SK-N-SH (cell line): Measurements from ENCODE around the gene MAGEA2B. TPM values are rescaled to one million over a fixed set of nuclear protein-coding genes. Genes with fewer than 3 reads are reported as not detected.
"Not testable (repeated sequence)": the region's sequence is repeated elsewhere in the genome, so short reads cannot be mapped to it uniquely, and the experiment has no call there.

Experiments used
- CTCF ChIA-PET: fragments of 300-600, 350-600 bp; formaldehyde crosslinking; extraction: SDS; loops from one replicate; lab custom pipeline; 2021; lab: Yijun Ruan, JAX
- POLR2A ChIA-PET: fragments of 350-600 bp; sonication (Branson Sonifier 250); formaldehyde crosslinking; extraction: SDS; loops from one replicate; lab custom pipeline; 2020; ENCODE audit warnings: antibody characterized with exemption, inconsistent platforms; lab: Yijun Ruan, JAX
- DNase-seq: peaks from one replicate; pipeline ENCODE4 v3.0.0; 2012
- H2AFZ ChIP-seq: fragments of 200-600 bp; sonication (generic); 2 replicates; pipeline ENCODE4 v1.8.1; 2016; ENCODE audit warnings: antibody characterized with exemption, mild to moderate bottlenecking, low read depth
- H3F3A ChIP-seq: fragments of 200-600 bp; sonication (generic); replicated peaks from 2 replicates; pipeline ENCODE3; 2016; ENCODE audit warnings: antibody characterized with exemption, mild to moderate bottlenecking; ENCODE audit not compliant: insufficient read depth
- H3K27ac ChIP-seq, 2 experiments: fragments of 200-500 bp in 1 of 2; fragments of 200-600 bp in 1 of 2; sonication (Bioruptor generic) in 1 of 2; sonication (generic), shearing (Covaris generic) in 1 of 2; 2 replicates each; pipeline versions ENCODE4 v1.5.1 to v1.6.1; 2014 to 2016; ENCODE audit warnings: low read depth in 2 of 2, inconsistent platforms in 1 of 2, low read length in 1 of 2, mild to moderate bottlenecking in 1 of 2, mixed read lengths in 1 of 2
- H3K27me3 ChIP-seq: fragments of 200-600 bp; sonication (generic), shearing (Covaris generic); 2 replicates; pipeline ENCODE4 v1.6.1; 2016; ENCODE audit warnings: mixed run types; ENCODE audit not compliant: insufficient read depth
- H3K36me3 ChIP-seq, 2 experiments: fragments of 200-500 bp in 1 of 2; fragments of 200-600 bp in 1 of 2; sonication (Bioruptor generic) in 1 of 2; sonication (generic) in 1 of 2; replicated peaks in 1 of 2; 2 replicates each; pipeline versions ENCODE3 to v1.5.1; 2014 to 2016; ENCODE audit warnings: low read length in 1 of 2, mild to moderate bottlenecking in 1 of 2; ENCODE audit not compliant: insufficient read depth in 2 of 2, control insufficient read depth in 1 of 2
- H3K4me1 ChIP-seq, 2 experiments: fragments of 200-500 bp in 1 of 2; fragments of 200-600 bp in 1 of 2; sonication (Bioruptor generic) in 1 of 2; sonication (generic), shearing (Covaris generic) in 1 of 2; 2 replicates each; pipeline versions ENCODE4 v1.5.1 to v1.6.1; 2014 to 2016; ENCODE audit warnings: low read depth in 1 of 2, low read length in 1 of 2, mixed run types in 1 of 2; ENCODE audit not compliant: insufficient read depth in 2 of 2, control insufficient read depth in 1 of 2
- H3K4me2 ChIP-seq: fragments of 200-600 bp; sonication (generic), shearing (Covaris generic); 2 replicates; pipeline ENCODE4 v1.6.1; 2017; ENCODE audit warnings: mixed run types
- H3K4me3 ChIP-seq, 2 experiments: fragments of 200-500 bp in 1 of 2; fragments of 200-600 bp in 1 of 2; sonication (Bioruptor generic) in 1 of 2; sonication (generic), shearing (Covaris generic) in 1 of 2; 2 replicates each; pipeline versions ENCODE4 v1.5.1 to v1.8.1; 2014 to 2016; ENCODE audit warnings: low read depth in 2 of 2, inconsistent platforms in 1 of 2, low read length in 1 of 2, mild to moderate bottlenecking in 1 of 2, mixed read lengths in 1 of 2, moderate library complexity in 1 of 2
- H3K79me2 ChIP-seq: fragments of 200-600 bp; sonication (generic); 2 replicates; pipeline ENCODE4 v1.8.1; 2017; ENCODE audit warnings: mild to moderate bottlenecking; ENCODE audit not compliant: insufficient read depth
- H3K9ac ChIP-seq: fragments of 200-600 bp; sonication (generic); 2 replicates; pipeline ENCODE4 v1.6.1; 2017; ENCODE audit warnings: mixed run types
- H3K9me2 ChIP-seq: fragments of 200-600 bp; sonication (generic); 2 replicates; pipeline ENCODE4 v1.6.1; 2017; ENCODE audit warnings: mixed run types
- H3K9me3 ChIP-seq: fragments of 200-600 bp; sonication (generic); 2 replicates; pipeline ENCODE4 v1.6.1; 2017; ENCODE audit warnings: mixed run types, mild to moderate bottlenecking, moderate library complexity
- H4K20me1 ChIP-seq: fragments of 200-600 bp; sonication (generic); 2 replicates; pipeline ENCODE4 v1.6.1; 2017; ENCODE audit warnings: mild to moderate bottlenecking, mixed run types; ENCODE audit not compliant: insufficient read depth
- GABPA ChIP-seq: IDR thresholded peaks from 2 replicates; pipeline ENCODE4 v1.4.0; 2012; ENCODE audit warnings: low read depth, mild to moderate bottlenecking
- RCOR1 ChIP-seq: fragments of 150-350 bp; IDR thresholded peaks from 2 replicates; pipeline ENCODE4 v1.6.1; 2017; ENCODE audit warnings: antibody characterized with exemption, low read length
- RFX5 ChIP-seq: IDR thresholded peaks from 2 replicates; pipeline ENCODE4 v1.6.1; 2012; ENCODE audit warnings: mild to moderate bottlenecking, improper control_type of control experiment, low read length
- WGBS: methylation state at CpG from one replicate; pipeline ENCODE4 v1.1.6; 2017; ENCODE audit warnings: low lambda C conversion rate; 5-methylcytosine and 5-hydroxymethylcytosine counted together
- polyA plus RNA-seq, 3 experiments: library from polyadenylated mRNA; depleted of rRNA; stranded (reverse); fragments of >200 nt; gene quantifications; 2 replicates each; pipeline ENCODE4 v1.2.3, GENCODE V29; 2012
- TF ChIP-seq, protein P1 (sequence below): fragments of 200-600 bp; sonication (generic); IDR thresholded peaks from 2 replicates; pipeline ENCODE4 v1.6.1; 2017; ENCODE audit warnings: antibody characterized with exemption, mild to moderate bottlenecking, moderate library complexity

Gene MAGEA2B
- 17.1 and 29.5 TPM in 2 replicates for polyA plus RNA-seq (2012; rRNA removed)
- polyA plus RNA-seq (2012; cell fraction: cytosol; rRNA removed): 13.0 and 18.9 TPM in 2 replicates
- 51.1 and 64.8 TPM in 2 replicates for polyA plus RNA-seq (2012; cell fraction: nucleus; rRNA removed)

DNA sequence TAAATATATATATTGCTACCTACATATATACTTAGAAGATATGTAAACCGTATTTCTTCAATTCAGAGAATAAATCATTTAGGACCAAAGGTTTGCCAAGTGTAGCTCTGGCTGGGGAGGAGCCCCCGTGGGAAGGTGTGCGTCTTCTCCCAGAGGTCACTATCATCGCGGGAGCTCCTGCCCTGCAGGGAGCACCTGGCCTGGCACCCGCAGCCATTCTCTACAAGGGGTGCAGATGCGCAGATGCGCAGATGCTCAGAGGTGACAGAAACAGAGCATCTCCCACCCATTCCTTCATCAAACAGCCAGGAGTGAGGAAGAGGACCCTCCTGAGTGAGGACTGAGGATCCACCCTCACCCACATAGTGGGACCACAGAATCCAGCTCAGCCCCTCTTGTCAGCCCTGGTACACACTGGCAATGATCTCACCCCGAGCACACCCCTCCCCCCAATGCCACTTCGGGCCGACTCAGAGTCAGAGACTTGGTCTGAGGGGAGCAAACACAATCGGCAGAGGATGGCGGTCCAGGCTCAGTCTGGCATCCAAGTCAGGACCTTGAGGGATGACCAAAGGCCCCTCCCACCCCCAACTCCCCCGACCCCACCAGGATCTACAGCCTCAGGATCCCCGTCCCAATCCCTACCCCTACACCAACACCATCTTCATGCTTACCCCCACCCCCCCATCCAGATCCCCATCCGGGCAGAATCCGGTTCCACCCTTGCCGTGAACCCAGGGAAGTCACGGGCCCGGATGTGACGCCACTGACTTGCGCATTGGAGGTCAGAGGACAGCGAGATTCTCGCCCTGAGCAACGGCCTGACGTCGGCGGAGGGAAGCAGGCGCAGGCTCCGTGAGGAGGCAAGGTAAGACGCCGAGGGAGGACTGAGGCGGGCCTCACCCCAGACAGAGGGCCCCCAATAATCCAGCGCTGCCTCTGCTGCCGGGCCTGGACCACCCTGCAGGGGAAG lies at the start of gene MAGEA2B:
MAGEA2B (plus strand) TSS at position 814 of the 973 bp plus-strand sequence. CDS start 2,479 bp downstream, outside the sequence.
- H3K79me2 ChIP-seq, H3K27ac ChIP-seq, POLR2A ChIA-PET, H3K4me3 ChIP-seq, H3K36me3 ChIP-seq, H3F3A ChIP-seq, H4K20me1 ChIP-seq, H3K27me3 ChIP-seq, H3K9ac ChIP-seq, H2AFZ ChIP-seq, H3K9me2 ChIP-seq, CTCF ChIA-PET, H3K9me3 ChIP-seq, H3K4me1 ChIP-seq, DNase-seq, H3K4me2 ChIP-seq: not testable (repeated sequence)
- WGBS: no CpG with 5 or more reads among the region's 35 CpGs

- Histone ChIP-seq H4K20me1 (no peaks in the 10 kb centered on the region), H3F3A (no peaks in the 10 kb centered on the region), H3K36me3 (no peaks in the 10 kb centered on the region), H3K4me3 (no peak overlapping the region), H3K9me3 (no peaks in the 10 kb centered on the region), H3K9ac (no peak overlapping the region), H3K79me2 (no peaks in the 10 kb centered on the region), H3K27ac (no peak overlapping the region), H3K4me2 (no peak overlapping the region), H3K4me1 (no peaks in the 10 kb centered on the region), H3K27me3 (no peaks in the 10 kb centered on the region), H2AFZ (no peak overlapping the region), H3K9me2 (no peaks in the 10 kb centered on the region)
- ChIA-PET CTCF (no interaction called here), POLR2A (no interaction called here)
- TF ChIP-seq RFX5 (no peak), GABPA (no peak), RCOR1 (no peak)
- TF ChIP-seq, protein P1, sequence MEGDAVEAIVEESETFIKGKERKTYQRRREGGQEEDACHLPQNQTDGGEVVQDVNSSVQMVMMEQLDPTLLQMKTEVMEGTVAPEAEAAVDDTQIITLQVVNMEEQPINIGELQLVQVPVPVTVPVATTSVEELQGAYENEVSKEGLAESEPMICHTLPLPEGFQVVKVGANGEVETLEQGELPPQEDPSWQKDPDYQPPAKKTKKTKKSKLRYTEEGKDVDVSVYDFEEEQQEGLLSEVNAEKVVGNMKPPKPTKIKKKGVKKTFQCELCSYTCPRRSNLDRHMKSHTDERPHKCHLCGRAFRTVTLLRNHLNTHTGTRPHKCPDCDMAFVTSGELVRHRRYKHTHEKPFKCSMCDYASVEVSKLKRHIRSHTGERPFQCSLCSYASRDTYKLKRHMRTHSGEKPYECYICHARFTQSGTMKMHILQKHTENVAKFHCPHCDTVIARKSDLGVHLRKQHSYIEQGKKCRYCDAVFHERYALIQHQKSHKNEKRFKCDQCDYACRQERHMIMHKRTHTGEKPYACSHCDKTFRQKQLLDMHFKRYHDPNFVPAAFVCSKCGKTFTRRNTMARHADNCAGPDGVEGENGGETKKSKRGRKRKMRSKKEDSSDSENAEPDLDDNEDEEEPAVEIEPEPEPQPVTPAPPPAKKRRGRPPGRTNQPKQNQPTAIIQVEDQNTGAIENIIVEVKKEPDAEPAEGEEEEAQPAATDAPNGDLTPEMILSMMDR: no peak
- 16% methylated on average over 2 of the region's 2 CpGs for WGBS
- DNase-seq: no peak
Observed at GRCh38 chrX:152674135-152674534, 40.3 kb upstream of the MAGEA2B start.

GRCh38 chrX:152674652-152675051 lies 39.8 kb upstream of the MAGEA2B start:
- H3K79me2 ChIP-seq, DNase-seq, POLR2A ChIA-PET, H3K36me3 ChIP-seq, CTCF ChIA-PET, H3K27me3 ChIP-seq, H2AFZ ChIP-seq, H3K9me2 ChIP-seq, H3F3A ChIP-seq, H3K4me2 ChIP-seq, H3K4me1 ChIP-seq, H3K27ac ChIP-seq, H3K9me3 ChIP-seq, H4K20me1 ChIP-seq, H3K9ac ChIP-seq, H3K4me3 ChIP-seq: not testable (repeated sequence)
- 69% methylated on average over 3 of the region's 3 CpGs for WGBS

DNA sequence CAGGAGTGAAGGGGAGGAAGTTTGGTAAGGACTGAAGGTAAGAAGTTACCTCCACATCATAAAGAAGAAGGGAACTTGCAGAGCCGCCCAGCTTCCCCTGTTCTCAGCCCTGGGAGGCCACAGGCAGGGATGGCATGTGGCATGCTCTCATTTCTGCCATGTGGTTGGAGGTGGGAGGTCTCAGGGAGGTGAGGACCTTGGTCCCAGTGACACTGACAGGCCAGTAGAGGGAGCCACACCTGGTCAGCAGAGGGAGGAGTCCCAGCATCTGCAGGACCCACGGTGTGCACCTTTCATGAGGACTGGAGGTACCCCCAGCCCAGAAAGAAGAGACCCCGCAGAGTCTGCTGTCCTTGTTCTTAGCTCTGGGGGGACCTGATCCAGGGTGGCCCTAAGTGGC lies 33.4 kb upstream of the MAGEA2B start:
- no CpG with 5 or more reads among the region's 3 CpGs for WGBS

GRCh38 chrX:152697952-152698931 lies 16.2 kb upstream of the MAGEA2B start, which contains the start of gene MAGEA3:
Gene MAGEA3, plus strand, starts transcription at chrX:152698794. Its CDS starts 2,039 bp downstream, at chrX:152700833.
- H3K36me3 ChIP-seq, DNase-seq, H3K27me3 ChIP-seq, CTCF ChIA-PET, H3F3A ChIP-seq, H3K79me2 ChIP-seq, H3K4me1 ChIP-seq, H3K9me2 ChIP-seq, H2AFZ ChIP-seq, H3K27ac ChIP-seq, H4K20me1 ChIP-seq, H3K4me2 ChIP-seq, POLR2A ChIA-PET, H3K9me3 ChIP-seq: not testable (repeated sequence)
- H3K9ac ChIP-seq: peak within 1 kb of the TSS; percentile 51; the same call in 1 of the 2 replicates
- H3K4me3 ChIP-seq: peak within 1 kb of the TSS in 1 of 2 experiments; percentile 44; a peak in 2 of 4 replicates
- WGBS: no CpG with 5 or more reads among the region's 34 CpGs

More for the DNA sequence above, 33.4 kb upstream of the MAGEA2B start:
- H4K20me1 ChIP-seq, H3K79me2 ChIP-seq, H3K4me1 ChIP-seq, H3K9me2 ChIP-seq, H3K9me3 ChIP-seq, POLR2A ChIA-PET, DNase-seq, H3F3A ChIP-seq, H3K36me3 ChIP-seq, H2AFZ ChIP-seq, CTCF ChIA-PET, H3K9ac ChIP-seq, H3K4me2 ChIP-seq, H3K4me3 ChIP-seq, H3K27me3 ChIP-seq, H3K27ac ChIP-seq: not testable (repeated sequence)
